H9 (cell line): ENCODE data around the gene C3orf20. TPM values are rescaled to one million over a fixed set of nuclear protein-coding genes. Genes with fewer than 3 reads are reported as not detected.

ENCODE experiments used
- DNase-seq: peaks from one replicate; pipeline ENCODE4 v3.0.0-alpha.2; 2017
- H2AFZ ChIP-seq: one replicate; pipeline ENCODE4 v1.6.1; 2013; ENCODE audit warnings: mild to moderate bottlenecking, low read length, control low read depth, moderate library complexity
- H2AK5ac ChIP-seq: 2 replicates; pipeline ENCODE4 v1.6.1; 2013; ENCODE audit warnings: low read length, control low read depth, mixed read lengths; ENCODE audit not compliant: insufficient read length
- H2BK120ac ChIP-seq: one replicate; pipeline ENCODE4 v1.6.1; 2013; ENCODE audit warnings: low read depth, mild to moderate bottlenecking, low read length, control low read depth, inconsistent platforms; ENCODE audit not compliant: poor library complexity, severe bottlenecking
- H2BK12ac ChIP-seq: 2 replicates; pipeline ENCODE4 v1.6.1; 2013; ENCODE audit warnings: low read length, control low read depth, mixed read lengths, low read depth; ENCODE audit not compliant: insufficient read length
- H2BK15ac ChIP-seq: 2 replicates; pipeline ENCODE4 v1.6.1; 2013; ENCODE audit warnings: low read depth, low read length, control low read depth
- H2BK20ac ChIP-seq: one replicate; pipeline ENCODE4 v1.6.1; 2013; ENCODE audit warnings: low read depth, mild to moderate bottlenecking, low read length, control low read depth, inconsistent platforms; ENCODE audit not compliant: poor library complexity, severe bottlenecking
- H2BK5ac ChIP-seq: 2 replicates; pipeline ENCODE4 v1.6.1; 2013; ENCODE audit warnings: low read length, control low read depth, mixed read lengths; ENCODE audit not compliant: insufficient read length
- H3K14ac ChIP-seq: 2 replicates; pipeline ENCODE4 v1.6.1; 2013; ENCODE audit warnings: low read length, control low read depth; ENCODE audit not compliant: insufficient read depth
- H3K18ac ChIP-seq: 2 replicates; pipeline ENCODE4 v1.6.1; 2013; ENCODE audit warnings: low read depth, mild to moderate bottlenecking, mixed read lengths, low read length, control low read depth; ENCODE audit not compliant: insufficient read length
- H3K23ac ChIP-seq: 2 replicates; pipeline ENCODE4 v1.6.1; 2013; ENCODE audit warnings: low read length, control low read depth, mixed read lengths, low read depth; ENCODE audit not compliant: insufficient read length
- H3K23me2 ChIP-seq: 2 replicates; pipeline ENCODE4 v1.6.1; 2013; ENCODE audit warnings: low read depth, mild to moderate bottlenecking, mixed read lengths, low read length, control low read depth; ENCODE audit not compliant: insufficient read length, poor library complexity, severe bottlenecking
- H3K27ac ChIP-seq: 2 replicates; pipeline ENCODE4 v1.5.1; 2013; ENCODE audit warnings: low read length, control low read depth, mixed read lengths, low read depth; ENCODE audit not compliant: insufficient read length
- H3K27me3 ChIP-seq: 2 replicates; pipeline ENCODE4 v1.6.1; 2013; ENCODE audit warnings: low read length, control low read depth, inconsistent platforms; ENCODE audit not compliant: insufficient read depth
- H3K4ac ChIP-seq: 2 replicates; pipeline ENCODE4 v1.6.1; 2013; ENCODE audit warnings: low read depth, mild to moderate bottlenecking, control low read depth, inconsistent platforms, low read length, moderate library complexity
- H3K4me1 ChIP-seq: 2 replicates; pipeline ENCODE4 v1.6.1; 2013; ENCODE audit warnings: low read length, control low read depth, inconsistent platforms; ENCODE audit not compliant: insufficient read depth
- H3K4me2 ChIP-seq: 2 replicates; pipeline ENCODE4 v1.6.1; 2013; ENCODE audit warnings: low read length, control low read depth, mixed read lengths; ENCODE audit not compliant: insufficient read length, insufficient read depth
- H3K56ac ChIP-seq: 2 replicates; pipeline ENCODE4 v1.6.1; 2013; ENCODE audit warnings: low read depth, mild to moderate bottlenecking, mixed read lengths, low read length, control low read depth; ENCODE audit not compliant: insufficient read length
- H3K79me1 ChIP-seq: 2 replicates; pipeline ENCODE4 v1.6.1; 2013; ENCODE audit warnings: low read depth, mild to moderate bottlenecking, moderate library complexity, low read length, control low read depth, inconsistent platforms; ENCODE audit not compliant: insufficient read depth, poor library complexity, severe bottlenecking
- H3K79me2 ChIP-seq: 2 replicates; pipeline ENCODE4 v1.6.1; 2013; ENCODE audit warnings: low read length, control low read depth, inconsistent platforms; ENCODE audit not compliant: insufficient read depth
- H3K9ac ChIP-seq: 2 replicates; pipeline ENCODE4 v1.6.1; 2013; ENCODE audit warnings: low read length, control low read depth, mixed read lengths; ENCODE audit not compliant: insufficient read length; ENCODE audit errors: extremely low read depth
- H3K9me3 ChIP-seq: one replicate; pipeline ENCODE4 v1.6.1; 2013; ENCODE audit warnings: low read depth, low read length, inconsistent platforms; ENCODE audit not compliant: control insufficient read depth
- H3T11ph ChIP-seq: one replicate; pipeline ENCODE4 v1.6.1; 2013; ENCODE audit warnings: mild to moderate bottlenecking, low read length, control low read depth, inconsistent platforms
- H4K20me1 ChIP-seq: one replicate; pipeline ENCODE4 v1.6.1; 2013; ENCODE audit not compliant: control insufficient read depth, insufficient read length, insufficient read depth
- H4K5ac ChIP-seq: 2 replicates; pipeline ENCODE4 v1.6.1; 2013; ENCODE audit warnings: low read depth, mild to moderate bottlenecking, mixed read lengths, low read length, control low read depth; ENCODE audit not compliant: insufficient read length
- H4K8ac ChIP-seq: replicated peaks from 2 replicates; pipeline ENCODE4 v1.6.1; 2013; ENCODE audit warnings: low read length, control low read depth, mixed read lengths, low read depth; ENCODE audit not compliant: insufficient read length
- H4K91ac ChIP-seq: 2 replicates; pipeline ENCODE4 v1.6.1; 2013; ENCODE audit warnings: low read depth, mild to moderate bottlenecking, moderate library complexity, mixed read lengths, low read length, control low read depth; ENCODE audit not compliant: insufficient read length
- H3K27ac Mint-ChIP-seq, 3 experiments: 2 replicates in 2 of 3; 3 replicates in 1 of 3; pipeline ENCODE4 v1.8.0; 2020 to 2021; ENCODE audit warnings: mixed read lengths in 3 of 3, mild to moderate bottlenecking in 1 of 3, moderate library complexity in 1 of 3
- H3K27me3 Mint-ChIP-seq: 2 replicates; pipeline ENCODE4 v1.8.0; 2021; ENCODE audit warnings: low read depth, mild to moderate bottlenecking, moderate library complexity, mixed read lengths
- H3K36me3 Mint-ChIP-seq, 3 experiments: 2 replicates in 2 of 3; 3 replicates in 1 of 3; pipeline ENCODE4 v1.8.0; 2020 to 2021; ENCODE audit warnings: low read depth in 3 of 3, mixed read lengths in 3 of 3; ENCODE audit not compliant: insufficient read depth in 1 of 3
- H3K4me1 Mint-ChIP-seq, 2 experiments: 2 replicates each; pipeline ENCODE4 v1.8.0; 2020; ENCODE audit warnings: mixed read lengths in 2 of 2
- H3K4me3 Mint-ChIP-seq, 2 experiments: 2 replicates in 1 of 2; 3 replicates in 1 of 2; pipeline ENCODE4 v1.8.0; 2020 to 2021; ENCODE audit warnings: mild to moderate bottlenecking in 2 of 2, mixed read lengths in 2 of 2, moderate library complexity in 1 of 2
- H3K9me3 Mint-ChIP-seq, 2 experiments: 2 replicates in 1 of 2; 3 replicates in 1 of 2; pipeline ENCODE4 v1.8.0; 2020; ENCODE audit warnings: mild to moderate bottlenecking in 2 of 2, mixed read lengths in 2 of 2, moderate library complexity in 1 of 2
- CTCF ChIP-seq: fragments of 200-600 bp; sonication (generic); conservative IDR thresholded peaks from 3 replicates; pipeline ENCODE4 v1.8.0; 2021; ENCODE audit warnings: antibody characterized with exemption, mild to moderate bottlenecking
- total RNA-seq: library from RNA; stranded (reverse); gene quantifications from 2 replicates; pipeline ENCODE4 v1.2.1, GENCODE V29; 2021

The C3orf20 gene
- total RNA-seq, 1 experiment from 2014 or later = not detected

GRCh38 chr3:14773281-14773680 lies 98.3 kb downstream of the C3orf20 start:
- no peak overlapping the region for H2AK5ac ChIP-seq
- no peaks in the 10 kb centered on the region for H4K20me1 ChIP-seq
- H3K23ac ChIP-seq = no peak overlapping the region
- no peak overlapping the region for H3K56ac ChIP-seq
- no peak for DNase-seq
- H3T11ph ChIP-seq = no peak overlapping the region
- H3K23me2 ChIP-seq = no peaks in the 10 kb centered on the region
- H3K4me1 ChIP-seq = no peaks in the 10 kb centered on the region
- no peaks in the 10 kb centered on the region for H3K27me3 ChIP-seq
- H4K5ac ChIP-seq = no peak overlapping the region
- Mint-ChIP-seq H3K4me3 (no peak overlapping the region), H3K27me3 (no peaks in the 10 kb centered on the region), H3K27ac (peak overlapping the region in 1 of 3 experiments; percentile 66; a peak in 2 of 7 replicates), H3K36me3 (no peaks in the 10 kb centered on the region; a peak in 1 of 7 replicates), H3K4me1 (peaks cover 3 to 22% of the 10 kb centered on the region in 2 experiments), H3K9me3 (peaks cover 0 to 2% of the 10 kb centered on the region in 2 experiments; a peak in 1 of 5 replicates)
- H3K79me2 ChIP-seq = no peaks in the 10 kb centered on the region
- no peak for TF ChIP-seq CTCF
- no peaks in the 10 kb centered on the region for H3K9me3 ChIP-seq
- H3K4ac ChIP-seq = no peak overlapping the region
- H2BK15ac ChIP-seq = no peak overlapping the region
- no peaks in the 10 kb centered on the region for H3K79me1 ChIP-seq
- H2BK120ac ChIP-seq = no peak overlapping the region
- H4K91ac ChIP-seq = no peak overlapping the region
- no peak overlapping the region for H2BK5ac ChIP-seq
- no peak overlapping the region for H3K9ac ChIP-seq
- no peak overlapping the region for H3K27ac ChIP-seq
- 0 out of 2 replicates have a peak overlapping the region, but pooled peaks have one; percentile 43 for H3K14ac ChIP-seq
- no peak overlapping the region for H2BK12ac ChIP-seq
- H3K18ac ChIP-seq = no peak overlapping the region
- no peak overlapping the region for H3K4me2 ChIP-seq
- no peak overlapping the region for H2BK20ac ChIP-seq
- H4K8ac ChIP-seq = no peak overlapping the region
- H2AFZ ChIP-seq = no peak overlapping the region
